OCI-M1 (cell line): ENCODE measurements around the gene BAIAP3.
"Not testable (repeated sequence)": the region's sequence is repeated elsewhere in the genome, so short reads cannot be mapped to it uniquely, and the experiment has no call there.

ENCODE experiments used
- DNase-seq: peaks from one replicate; lab custom pipeline; 2025; lab: John Stamatoyannopoulos, UW

BAIAP3 gene

DNA sequence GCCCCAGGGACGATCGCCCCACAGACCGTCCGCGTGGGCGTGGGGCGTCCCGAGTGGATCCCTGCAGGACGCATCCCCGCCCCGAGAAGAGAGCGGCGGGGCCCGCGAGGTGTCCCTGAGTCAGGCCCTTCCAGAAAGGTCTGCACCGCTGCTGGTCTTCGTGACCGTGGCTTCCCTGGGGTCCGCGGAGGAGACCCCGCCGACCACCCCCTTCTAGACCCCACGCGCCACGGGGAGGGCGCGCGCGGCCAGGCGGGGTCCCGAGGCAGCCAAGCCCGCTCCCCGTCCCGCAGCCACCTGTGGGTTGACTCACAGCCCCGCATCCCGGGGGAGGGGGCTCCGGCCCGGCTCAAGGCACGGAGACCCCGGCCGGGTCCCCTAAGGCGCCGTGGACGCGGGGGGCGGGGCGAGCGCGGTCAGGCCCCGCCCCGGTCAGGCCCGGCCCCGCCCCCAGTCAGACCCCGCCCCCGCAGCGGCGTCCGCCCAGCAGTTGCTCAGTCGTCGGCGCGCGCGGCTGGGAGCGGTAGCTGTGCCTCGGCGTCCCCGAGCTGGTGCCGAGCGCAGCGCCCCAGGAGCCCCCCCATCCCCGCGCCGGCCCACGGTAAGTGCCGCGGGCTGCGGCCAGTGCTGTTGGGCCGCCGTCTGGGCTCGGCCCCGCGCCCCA lies at the start of gene BAIAP3:
BAIAP3 (plus strand) TSS at position 497 of the 664 bp plus-strand sequence. CDS start 4,905 bp downstream, outside the sequence.
- DNase-seq: no peak

GRCh38 chr16:1283996-1284616 lies 49.3 kb upstream of the BAIAP3 start:
- no peak for DNase-seq

- DNase-seq: no peak
These were observed 47.6 kb upstream of the BAIAP3 start for GRCh38 chr16:1285669-1286512.

- no peak for DNase-seq
These were observed 46.8 kb upstream of the BAIAP3 start for GRCh38 chr16:1286513-1287094.

- no peak for DNase-seq
These were observed 45.3 kb upstream of the BAIAP3 start for GRCh38 chr16:1287982-1288670.

DNA sequence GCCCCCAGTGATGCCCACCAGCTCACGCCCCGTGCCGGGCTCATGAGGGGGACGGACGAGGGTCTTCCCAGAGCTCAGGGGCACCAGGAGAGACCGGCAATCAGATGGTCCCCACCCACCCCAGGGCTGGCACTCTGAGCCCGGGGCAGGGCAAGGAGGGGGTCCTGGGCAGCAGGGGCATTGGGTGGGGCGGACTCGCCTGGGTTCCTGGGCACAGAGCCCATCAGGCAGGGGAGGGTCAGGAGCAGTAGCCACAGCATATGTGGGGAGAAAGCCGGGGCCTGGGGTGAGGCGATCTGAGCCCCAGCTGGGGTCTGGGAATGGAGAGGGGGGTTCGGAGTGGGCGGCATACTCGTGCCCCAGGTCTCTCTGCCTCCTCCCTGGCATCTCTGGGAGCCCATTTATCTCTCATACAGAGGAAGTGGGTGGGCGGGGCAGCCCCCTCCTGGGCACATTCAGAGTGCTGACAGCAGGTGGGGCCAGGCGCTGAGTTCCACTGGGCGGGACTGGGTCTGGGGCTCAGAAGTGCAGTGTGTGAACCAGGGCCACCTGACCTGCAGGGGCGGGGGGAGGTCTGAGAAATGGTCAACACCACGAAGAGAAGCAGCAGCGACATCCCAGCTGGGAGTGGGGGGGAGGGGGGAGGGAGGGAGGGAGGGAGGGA lies 44.5 kb upstream of the BAIAP3 start:
- no peak for DNase-seq

DNA sequence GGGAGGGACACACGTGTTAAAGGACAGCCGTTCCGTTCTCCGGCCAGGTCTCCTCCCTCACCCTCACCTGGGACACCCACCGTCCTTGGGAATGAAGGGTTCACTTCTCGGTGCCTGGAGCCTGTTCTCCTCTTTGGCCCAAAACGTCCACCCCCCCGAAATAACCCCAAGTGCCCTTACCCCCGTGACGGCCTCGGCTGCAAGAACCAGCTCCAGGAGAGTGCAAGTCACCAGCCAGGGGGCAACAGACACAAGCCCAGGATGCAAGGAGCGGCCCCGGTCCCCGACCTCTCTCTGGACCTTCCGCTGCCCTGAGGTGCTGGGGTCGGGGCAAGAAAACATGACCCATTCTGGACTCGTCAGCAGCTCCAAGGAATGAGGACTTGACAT lies 44.0 kb upstream of the BAIAP3 start:
- no peak for DNase-seq

DNA sequence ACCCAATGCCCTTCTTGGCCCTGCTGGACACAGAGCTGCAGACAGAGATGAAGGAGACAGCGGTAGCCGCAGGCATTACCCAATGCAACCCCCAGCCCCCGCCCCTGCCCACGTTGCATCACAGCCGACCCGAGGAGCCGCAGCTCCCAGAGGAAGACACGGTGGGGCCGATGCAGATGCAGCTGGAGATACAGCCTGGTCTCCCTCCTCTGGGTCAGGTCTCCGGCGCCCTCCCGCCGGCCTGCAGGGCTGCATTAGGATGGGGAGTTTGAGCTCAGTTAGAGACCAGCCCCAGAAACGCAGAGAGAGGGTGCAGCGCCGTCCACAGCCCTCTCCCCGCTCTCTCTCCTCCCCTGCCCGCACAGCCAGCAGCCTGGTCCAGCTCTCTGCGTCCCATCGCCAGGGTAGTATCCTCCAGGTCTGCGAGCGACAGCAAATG lies 43.4 kb upstream of the BAIAP3 start:
- no peak for DNase-seq

- DNase-seq: no peak
These were observed 42.4 kb upstream of the BAIAP3 start for GRCh38 chr16:1290860-1291575.

DNA sequence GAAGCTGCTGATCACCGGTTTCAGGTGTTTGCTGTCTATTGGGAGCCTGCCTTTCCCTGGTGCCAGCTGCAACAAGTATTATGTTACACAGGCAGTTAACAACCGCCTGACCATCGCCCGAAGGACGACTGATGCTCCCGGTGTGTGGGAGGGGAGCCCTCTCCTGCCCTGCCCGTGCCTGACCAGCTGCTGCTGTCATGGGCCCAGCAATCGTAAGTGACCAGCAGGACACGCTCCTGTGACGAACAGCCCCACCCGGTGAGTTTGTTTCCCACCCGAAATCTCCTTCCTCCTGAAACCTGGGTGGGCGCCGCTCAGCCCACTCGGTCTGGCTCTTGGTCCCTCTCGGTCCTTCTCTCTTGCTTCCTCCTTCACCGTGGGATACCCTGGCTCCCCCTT lies 41.9 kb upstream of the BAIAP3 start:
- DNase-seq: no peak

- DNase-seq: not testable (repeated sequence)
These were observed 41.2 kb upstream of the BAIAP3 start for GRCh38 chr16:1292208-1292607.

- not testable (repeated sequence) for DNase-seq
These were observed 40.6 kb upstream of the BAIAP3 start for GRCh38 chr16:1292808-1293207.

DNA sequence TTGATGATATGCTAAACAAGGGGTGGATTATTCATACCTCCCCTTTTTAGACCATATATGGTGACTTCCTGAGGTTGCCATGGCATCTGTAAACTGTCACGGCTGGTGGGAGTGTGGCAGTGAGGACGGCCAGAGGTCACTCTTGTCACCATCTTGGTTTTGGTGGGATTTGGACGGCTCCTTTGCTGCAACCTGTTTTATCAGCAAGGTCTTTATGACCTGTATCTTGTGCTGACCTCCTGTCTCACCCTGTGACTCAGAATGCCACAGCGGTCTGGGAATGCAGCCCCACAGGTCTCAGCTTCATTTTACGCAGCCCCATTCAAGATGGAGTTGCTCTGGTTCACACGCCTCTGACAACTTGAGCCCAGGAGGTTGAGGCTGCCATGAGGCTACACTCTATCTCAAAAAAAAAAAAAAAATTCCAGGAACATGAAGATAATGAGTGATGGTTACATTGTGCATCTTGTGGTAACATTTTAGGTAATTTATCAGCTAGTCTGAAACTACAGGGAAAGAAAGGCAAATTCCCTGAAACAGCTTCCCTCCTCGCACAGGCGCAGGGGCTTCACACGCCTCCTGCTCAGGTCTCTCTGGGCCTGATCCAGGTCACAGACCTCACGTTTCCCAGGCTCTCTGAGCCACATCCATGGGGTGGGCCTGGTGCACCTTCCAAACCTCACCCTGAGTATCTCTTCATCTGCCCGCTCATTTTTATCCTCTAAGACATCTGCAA lies 39.4 kb upstream of the BAIAP3 start:
- peak; percentile 48 for DNase-seq

- no peak for DNase-seq
These were observed 38.0 kb upstream of the BAIAP3 start for GRCh38 chr16:1295465-1295864.

GRCh38 chr16:1296688-1297017 lies 36.8 kb upstream of the BAIAP3 start:
- DNase-seq: not testable (repeated sequence)

DNA sequence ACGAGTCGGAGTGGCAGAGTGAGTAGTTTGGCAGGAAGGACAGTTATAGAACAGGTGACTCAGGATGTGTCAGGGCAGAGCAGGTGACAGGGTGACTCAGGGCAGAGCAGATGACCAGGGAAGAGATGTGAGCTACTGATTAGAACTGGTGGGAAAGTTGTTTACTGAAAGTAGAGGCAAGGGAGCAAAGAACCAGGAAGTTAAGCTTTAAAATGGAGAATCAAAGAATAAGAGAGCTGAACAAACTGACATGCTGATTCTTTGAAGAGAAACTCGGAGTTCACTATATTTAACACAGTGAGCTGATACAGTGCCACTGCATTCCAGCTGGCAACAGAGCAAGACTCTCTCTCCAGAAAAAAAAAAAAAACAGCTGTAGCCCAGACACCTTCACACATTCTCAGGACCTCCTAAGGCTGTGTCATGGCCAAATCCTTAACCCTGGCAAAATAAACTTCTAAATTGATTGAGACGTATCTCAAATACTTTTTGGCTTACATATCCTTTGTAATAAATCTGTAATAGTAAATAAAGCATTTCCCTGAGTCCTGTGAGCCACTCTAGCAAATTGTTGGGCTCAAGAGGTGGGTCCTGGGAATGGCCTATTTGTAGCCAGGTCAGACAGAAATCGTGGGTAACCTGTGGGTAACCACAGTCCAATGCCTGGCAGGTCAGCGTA lies 36.3 kb upstream of the BAIAP3 start:
- DNase-seq: peak; percentile 41

GRCh38 chr16:1298406-1298805 lies 35.0 kb upstream of the BAIAP3 start:
- no peak for DNase-seq

DNA sequence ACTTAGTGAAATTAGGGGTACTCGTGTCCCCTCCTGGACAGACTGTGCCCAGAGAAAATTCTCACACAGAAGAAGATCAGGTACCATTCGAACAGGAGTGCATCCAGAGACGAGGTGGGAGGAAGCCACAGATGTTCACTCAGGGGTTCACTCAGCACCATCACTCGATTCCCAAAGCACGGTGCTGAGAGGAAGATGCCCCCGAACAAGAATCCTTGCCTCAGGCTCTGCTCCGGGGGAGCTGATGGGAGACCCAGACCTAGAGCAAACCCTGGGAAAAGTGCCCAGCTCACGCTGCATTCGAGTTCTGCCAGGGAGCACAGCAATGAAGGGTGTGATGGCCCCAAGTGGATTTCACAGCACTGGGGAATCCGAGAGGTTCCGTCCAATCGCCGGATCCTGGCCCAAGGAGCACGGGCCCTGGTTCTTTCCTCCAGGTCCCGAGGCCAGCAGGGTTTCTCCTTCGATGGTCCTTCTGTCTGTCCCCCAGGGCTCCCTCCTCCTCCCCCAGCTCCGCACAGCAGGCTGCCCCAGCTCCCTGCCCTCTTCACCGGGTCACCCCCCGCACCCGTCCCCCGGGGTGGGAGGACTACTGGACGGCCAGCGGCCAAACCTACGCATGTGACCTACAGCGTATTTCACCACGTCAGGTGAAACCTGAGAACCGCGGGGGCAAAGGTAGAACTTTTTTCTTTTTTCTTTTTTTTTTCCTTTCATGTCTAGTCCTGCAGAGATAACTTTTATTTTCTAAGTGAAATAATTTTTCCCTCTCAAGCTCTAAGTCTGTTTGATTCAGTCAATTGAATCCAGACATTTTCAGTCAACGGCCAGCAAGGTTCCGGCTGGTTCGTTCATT lies 34.2 kb upstream of the BAIAP3 start:
- DNase-seq: no peak

DNA sequence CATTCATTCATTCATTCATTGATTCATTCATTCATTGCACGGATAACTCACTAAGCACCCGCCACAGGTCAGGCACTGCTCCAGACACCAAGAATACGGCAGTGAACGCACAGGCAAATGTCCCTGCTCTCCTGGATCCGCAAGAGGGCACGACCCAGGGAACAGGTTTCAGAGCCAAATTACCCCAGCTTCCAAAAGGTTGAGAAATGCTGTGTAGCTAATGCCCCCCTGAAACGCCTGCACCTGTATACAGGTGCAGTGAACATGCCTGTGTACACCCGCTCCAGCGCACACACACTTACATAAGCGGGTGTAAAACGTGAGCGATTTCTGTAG lies 33.6 kb upstream of the BAIAP3 start:
- DNase-seq: no peak
